H1 (cell line): ENCODE data around the gene CCR8. TPM values are rescaled to one million over a fixed set of nuclear protein-coding genes. Genes with fewer than 3 reads are reported as not detected.

Source experiments
- CTCF ChIA-PET: fragments of 300-600 bp; sonication (Branson Sonifier 250); formaldehyde crosslinking; loops from one replicate; lab custom pipeline; 2021; ENCODE audit not compliant: partially characterized antibody; lab: Charles Lee
- POLR2A ChIA-PET: fragments of 300-600 bp; sonication (Branson Sonifier 250); formaldehyde crosslinking; loops from one replicate; lab custom pipeline; 2021; ENCODE audit warnings: inconsistent platforms; ENCODE audit not compliant: partially characterized antibody; lab: Charles Lee
- DNase-seq, 2 experiments: peaks; one replicate each; pipeline versions ENCODE4 v3.0.0 to v3.0.0-alpha.2; 2010 to 2022; ENCODE audit warnings: low spot score in 2 of 2, low read depth in 1 of 2, mixed read lengths in 1 of 2
- FAIRE-seq: peaks from 2 replicates; lab custom pipeline; 2011; peaks lifted over from hg19 to GRCh38; lab: Jason Lieb, UNC
- H2AFZ ChIP-seq: 2 replicates; pipeline ENCODE4 v1.8.1; 2012; ENCODE audit warnings: low read length, inconsistent platforms
- H2AK5ac ChIP-seq: 2 replicates; pipeline ENCODE4 v1.6.1; 2013; ENCODE audit warnings: low read depth, low read length
- H2BK120ac ChIP-seq: replicated peaks from 2 replicates; pipeline ENCODE3; 2013; ENCODE audit warnings: low read depth, low read length, inconsistent platforms
- H2BK12ac ChIP-seq: 2 replicates; pipeline ENCODE4 v1.6.1; 2013; ENCODE audit warnings: low read depth, low read length
- H2BK15ac ChIP-seq: 2 replicates; pipeline ENCODE4 v1.6.1; 2013; ENCODE audit warnings: low read length
- H2BK20ac ChIP-seq: 2 replicates; pipeline ENCODE4 v1.6.1; 2013; ENCODE audit warnings: low read length
- H2BK5ac ChIP-seq: 2 replicates; pipeline ENCODE4 v1.6.1; 2013; ENCODE audit warnings: low read depth, low read length
- H3K14ac ChIP-seq: 2 replicates; pipeline ENCODE4 v1.6.1; 2013; ENCODE audit warnings: inconsistent platforms; ENCODE audit not compliant: insufficient read length
- H3K18ac ChIP-seq: 2 replicates; pipeline ENCODE4 v1.6.1; 2013; ENCODE audit warnings: low read length; ENCODE audit errors: extremely low read depth
- H3K23ac ChIP-seq: 2 replicates; pipeline ENCODE4 v1.6.1; 2013; ENCODE audit warnings: inconsistent platforms; ENCODE audit not compliant: insufficient read length
- H3K23me2 ChIP-seq: 2 replicates; pipeline ENCODE4 v1.6.1; 2013; ENCODE audit warnings: low read depth, low read length
- H3K27ac ChIP-seq: 2 replicates; pipeline ENCODE4 v1.6.1; 2011; ENCODE audit warnings: low read depth, low read length, inconsistent platforms
- H3K27me3 ChIP-seq, 4 experiments: replicated peaks in 1 of 4; 1 replicate in 1 of 4; 2 replicates in 3 of 4; pipeline versions ENCODE4 v1.6.1 to v1.8.1; 2011 to 2013; ENCODE audit warnings: low read length in 3 of 4, mild to moderate bottlenecking in 3 of 4, inconsistent platforms in 2 of 4, mixed read lengths in 2 of 4, moderate library complexity in 1 of 4; ENCODE audit not compliant: control insufficient read depth in 3 of 4, insufficient read depth in 3 of 4; ENCODE audit errors: extremely low read depth in 1 of 4
- H3K36me3 ChIP-seq, 4 experiments: 2 replicates each; pipeline versions ENCODE4 v1.6.1 to v1.8.1; 2011 to 2013; ENCODE audit warnings: mild to moderate bottlenecking in 4 of 4, low read length in 3 of 4, moderate library complexity in 2 of 4, control low read depth in 1 of 4, inconsistent platforms in 1 of 4; ENCODE audit not compliant: insufficient read depth in 4 of 4, control insufficient read depth in 2 of 4
- H3K4ac ChIP-seq: replicated peaks from 2 replicates; pipeline ENCODE3; 2013; ENCODE audit warnings: low read length, low read depth, mixed read lengths, inconsistent platforms; ENCODE audit not compliant: insufficient read length
- H3K4me1 ChIP-seq, 4 experiments: replicated peaks in 1 of 4; 1 replicate in 1 of 4; 2 replicates in 3 of 4; pipeline versions ENCODE4 v1.6.1 to v1.8.1; 2011 to 2013; ENCODE audit warnings: low read length in 3 of 4, inconsistent platforms in 2 of 4, mixed read lengths in 1 of 4; ENCODE audit not compliant: insufficient read depth in 4 of 4, control insufficient read depth in 3 of 4
- H3K4me2 ChIP-seq, 2 experiments: 2 replicates each; pipeline versions ENCODE4 v1.6.1 to v1.8.1; 2011 to 2013; ENCODE audit warnings: low read depth in 2 of 2, low read length in 2 of 2, control low read depth in 1 of 2, inconsistent platforms in 1 of 2, mild to moderate bottlenecking in 1 of 2; ENCODE audit not compliant: insufficient read depth in 1 of 2
- H3K4me3 ChIP-seq, 4 experiments: fragments of 200-600, 300-600 bp in 1 of 4; sonication (generic), shearing (Covaris generic), sonication (Bioruptor Twin) in 1 of 4; 2 replicates each; pipeline versions ENCODE4 v1.5.1 to v1.8.1; 2011 to 2016; ENCODE audit warnings: low read length in 4 of 4, low read depth in 3 of 4, control low read depth in 2 of 4, inconsistent platforms in 2 of 4, mild to moderate bottlenecking in 2 of 4, mixed read lengths in 1 of 4, moderate library complexity in 1 of 4; ENCODE audit not compliant: insufficient read depth in 2 of 4; ENCODE audit errors: extremely low read depth in 1 of 4
- H3K56ac ChIP-seq: replicated peaks from 2 replicates; pipeline ENCODE3; 2013; ENCODE audit warnings: low read depth, mild to moderate bottlenecking, mixed read lengths, low read length, inconsistent platforms; ENCODE audit not compliant: insufficient read length
- H3K79me1 ChIP-seq: 2 replicates; pipeline ENCODE4 v1.6.1; 2013; ENCODE audit warnings: low read depth, low read length, control low read depth
- H3K79me2 ChIP-seq, 2 experiments: 2 replicates each; pipeline versions ENCODE4 v1.6.1 to v1.8.1; 2012 to 2013; ENCODE audit warnings: low read length in 2 of 2, mild to moderate bottlenecking in 2 of 2, inconsistent platforms in 1 of 2; ENCODE audit not compliant: insufficient read depth in 2 of 2, control insufficient read depth in 1 of 2
- H3K9ac ChIP-seq, 4 experiments: replicated peaks in 1 of 4; 1 replicate in 1 of 4; 2 replicates in 3 of 4; pipeline versions ENCODE4 v1.6.1 to v1.8.1; 2011 to 2013; ENCODE audit warnings: low read depth in 3 of 4, low read length in 3 of 4, control low read depth in 2 of 4, mild to moderate bottlenecking in 2 of 4, moderate library complexity in 2 of 4, inconsistent platforms in 1 of 4; ENCODE audit errors: extremely low read depth in 1 of 4
- H3K9me3 ChIP-seq, 2 experiments: 2 replicates each; pipeline versions ENCODE4 v1.6.1 to v1.8.1; 2012 to 2013; ENCODE audit warnings: mild to moderate bottlenecking in 2 of 2, moderate library complexity in 2 of 2, control low read depth in 1 of 2, inconsistent platforms in 1 of 2, low read depth in 1 of 2, low read length in 1 of 2, mixed read lengths in 1 of 2; ENCODE audit not compliant: insufficient read depth in 2 of 2
- H4K20me1 ChIP-seq, 2 experiments: replicated peaks in 1 of 2; 2 replicates each; pipeline versions ENCODE3 to v1.8.1; 2011 to 2013; ENCODE audit warnings: inconsistent platforms in 2 of 2, low read length in 2 of 2, mild to moderate bottlenecking in 1 of 2; ENCODE audit not compliant: insufficient read depth in 2 of 2, control insufficient read depth in 1 of 2
- H4K5ac ChIP-seq: 2 replicates; pipeline ENCODE4 v1.6.1; 2013; ENCODE audit warnings: low read length, low read depth, mixed read lengths, inconsistent platforms; ENCODE audit not compliant: insufficient read length
- H4K8ac ChIP-seq: 2 replicates; pipeline ENCODE4 v1.8.0; 2013; ENCODE audit warnings: mild to moderate bottlenecking, moderate library complexity, low read length, inconsistent platforms; ENCODE audit not compliant: insufficient read depth; ENCODE audit errors: extremely low read depth
- H4K91ac ChIP-seq: replicated peaks from 2 replicates; pipeline ENCODE3; 2013; ENCODE audit warnings: low read length, mixed read lengths, inconsistent platforms; ENCODE audit not compliant: insufficient read length
- CBX8 ChIP-seq: fragments of 300-800, 300-1000 bp; sonication (generic); IDR thresholded peaks from 2 replicates; pipeline ENCODE4 v1.7.1; 2016; ENCODE audit warnings: low read depth, low read length, borderline replicate concordance
- KDM4A ChIP-seq: IDR thresholded peaks from one replicate; pipeline ENCODE4 v1.7.1; 2012; ENCODE audit warnings: low read depth, mild to moderate bottlenecking, moderate library complexity, low read length, inconsistent platforms; ENCODE audit not compliant: severe bottlenecking
- POLR2A ChIP-seq, 2 experiments: IDR thresholded peaks; 1 replicate in 1 of 2; 2 replicates in 1 of 2; pipeline ENCODE4 v1.6.1; 2011; ENCODE audit warnings: low read depth in 2 of 2, low read length in 2 of 2, mild to moderate bottlenecking in 2 of 2; ENCODE audit errors: control extremely low read depth in 1 of 2
- SIN3A ChIP-seq, 2 experiments: IDR thresholded peaks in 1 of 2; conservative IDR thresholded peaks in 1 of 2; 2 replicates each; pipeline ENCODE4 v1.6.1; 2011 to 2012; ENCODE audit warnings: low read length in 2 of 2, improper control_type of control experiment in 1 of 2, low read depth in 1 of 2, mild to moderate bottlenecking in 1 of 2
- TAF7 ChIP-seq: optimal IDR thresholded peaks from 2 replicates; pipeline ENCODE3; 2011; ENCODE audit warnings: low read depth, mild to moderate bottlenecking, inconsistent platforms, low read length, moderate library complexity, borderline replicate concordance
- WGBS, 2 experiments: shearing (Covaris generic) in 1 of 2; methylation state at CpG; one replicate each; pipeline versions ENCODE4 v1.1.6 to v1.1.7; 2013 to 2015; ENCODE audit warnings: low lambda C conversion rate in 2 of 2, mixed read lengths in 2 of 2, inconsistent platforms in 1 of 2, low coverage in 1 of 2, missing lambda C conversion rate in 1 of 2; ENCODE audit not compliant: insufficient replicate concordance in 2 of 2, insufficient coverage in 1 of 2, insufficient read length in 1 of 2; ENCODE audit errors: extremely low coverage in 1 of 2, missing lambda C conversion rate in 1 of 2; 5-methylcytosine and 5-hydroxymethylcytosine counted together
- polyA plus RNA-seq, 7 experiments: library from polyadenylated mRNA; depleted of rRNA in 3 of 7; stranded (reverse) in 5 of 7; unstranded in 2 of 7; fragments of >200 nt in 5 of 7; fragments of 200-250 nt in 2 of 7; gene quantifications; 1 replicate in 5 of 7; 2 replicates in 1 of 7; 4 replicates in 1 of 7; pipeline versions ENCODE4 v1.2.1 to v1.2.3, GENCODE V29; 2011 to 2013; ENCODE audit warnings: missing spikeins in 2 of 7, mixed read lengths in 2 of 7
- total RNA-seq: library from RNA; stranded (reverse); fragmentation: NEBNext Ultra II Directional; extraction: Animal tissue kit (Norgen Biotek cat#: 25700); gene quantifications from 2 replicates; pipeline ENCODE4 v1.2.1, GENCODE V29; 2021

The CCR8 gene
- total and polyA plus RNA-seq, 2 of the 8 experiments (the other 6 are each of a cell fraction or from before 2014, with no cell fraction given) = 0.35 TPM; not detected in 1

DNA sequence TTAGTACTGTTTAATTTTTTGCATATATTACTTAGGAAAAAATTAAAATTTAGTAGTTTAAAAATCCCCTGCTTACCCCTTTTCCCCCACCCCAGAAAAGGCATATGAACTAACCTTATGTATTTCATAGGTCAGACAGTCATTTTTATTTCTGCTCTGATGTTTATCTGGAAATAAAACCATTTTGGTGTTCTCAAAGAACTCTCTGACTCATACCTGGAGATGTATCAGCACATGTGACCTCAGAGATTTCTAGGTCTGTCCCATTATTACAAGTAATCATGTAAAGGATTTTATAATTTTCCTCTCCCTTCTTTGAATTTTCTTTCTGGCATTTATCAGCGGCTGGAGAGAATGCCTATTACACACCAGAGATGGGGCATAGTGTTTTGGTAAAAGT, 14.1 kb upstream of the CCR8 start:
- no peak for DNase-seq

More for the DNA sequence above, 14.1 kb upstream of the CCR8 start:
- Histone ChIP-seq H4K8ac (no peak overlapping the region), H2AFZ (no peak overlapping the region), H2BK120ac (no peak overlapping the region), H2BK12ac (no peak overlapping the region), H3K4me3 (no peak overlapping the region), H2BK20ac (no peak overlapping the region), H4K91ac (no peak overlapping the region), H3K4me2 (no peak overlapping the region), H3K36me3 (no peaks in the 10 kb centered on the region), H3K4ac (no peak overlapping the region), H3K9me3 (peaks cover 0 to 7% of the 10 kb centered on the region in 2 experiments; a peak in 1 of 4 replicates), H3K79me2 (no peaks in the 10 kb centered on the region), H3K23ac (no peak overlapping the region), H3K14ac (no peak overlapping the region), H2AK5ac (no peak overlapping the region), H3K18ac (no peak overlapping the region), H3K23me2 (no peaks in the 10 kb centered on the region), H2BK15ac (no peak overlapping the region), H3K56ac (no peak overlapping the region), H4K20me1 (no peaks in the 10 kb centered on the region), H3K27ac (no peak overlapping the region), H3K79me1 (no peaks in the 10 kb centered on the region), H2BK5ac (no peak overlapping the region), H3K4me1 (no peaks in the 10 kb centered on the region), H4K5ac (no peak overlapping the region), H3K9ac (no peak overlapping the region), H3K27me3 (no peaks in the 10 kb centered on the region)
- no peak for FAIRE-seq
- POLR2A ChIA-PET = no interaction called here
- no peak for TF ChIP-seq SIN3A (conservative IDR thresholded peaks at IDR 0.05 in 1 of 2, IDR thresholded peaks at IDR 0.05 in 1 of 2; ENCODE audit: low read depth in 1 of 2, low read length in 2 of 2)
- TF ChIP-seq KDM4A = no peak
- TF ChIP-seq TAF7 = no peak
- no peak for TF ChIP-seq CBX8
- no peak for TF ChIP-seq POLR2A (IDR thresholded peaks at IDR 0.05; ENCODE audit: control extremely low read depth in 1 of 2, low read depth in 2 of 2, low read length in 2 of 2)
- CTCF ChIA-PET = no interaction called here
- 89% methylated on average over 1 of the region's 1 CpG; no CpG with 5 or more reads in 1 of the 2 experiments for WGBS, 2 experiments
